Muscle layer of colon (tissue), 2 donors: ENCODE measurements around the gene ETV5.

Source experiments
- H3K27ac ChIP-seq: one replicate; pipeline ENCODE4 v1.7.0; 2013; ENCODE audit warnings: low read depth, mild to moderate bottlenecking, low read length, moderate library complexity
- H3K27me3 ChIP-seq, 2 donors: one replicate each; pipeline ENCODE4 v1.7.0; 2013; ENCODE audit warnings: low read length in 2 of 2, mild to moderate bottlenecking in 2 of 2; ENCODE audit not compliant: insufficient read depth in 2 of 2, control insufficient read depth in 1 of 2
- H3K36me3 ChIP-seq: one replicate; pipeline ENCODE4 v1.7.0; 2013; ENCODE audit warnings: mild to moderate bottlenecking, low read length; ENCODE audit not compliant: insufficient read depth
- H3K4me1 ChIP-seq: one replicate; pipeline ENCODE4 v1.7.0; 2013; ENCODE audit warnings: mild to moderate bottlenecking, low read length; ENCODE audit not compliant: insufficient read depth
- H3K4me3 ChIP-seq, 2 donors: one replicate each; pipeline ENCODE4 v1.7.0; 2013; ENCODE audit warnings: low read length in 2 of 2, low read depth in 1 of 2, mild to moderate bottlenecking in 1 of 2, moderate library complexity in 1 of 2
- H3K9ac ChIP-seq: one replicate; pipeline ENCODE4 v1.7.0; 2013; ENCODE audit warnings: low read length
- H3K9me3 ChIP-seq: one replicate; pipeline ENCODE4 v1.7.0; 2013; ENCODE audit warnings: mild to moderate bottlenecking, low read length
- donor health status: abdominal sarcoma.
- donor health status: Adenocarcinoma of cecum.

Gene ETV5

GRCh38 chr3:186105543-186105942 lies 3.3 kb downstream of the ETV5 start:
- H3K9me3 ChIP-seq = no peaks in the 10 kb centered on the region
- no peak overlapping the region for H3K9ac ChIP-seq
- H3K4me1 ChIP-seq = peaks cover 17% of the 10 kb centered on the region
- H3K27ac ChIP-seq = no peak overlapping the region
- no peaks in the 10 kb centered on the region for H3K36me3 ChIP-seq
- H3K4me3 ChIP-seq = no peak overlapping the region
- peaks cover 6 to 38% of the 10 kb centered on the region in 2 donors for H3K27me3 ChIP-seq

DNA sequence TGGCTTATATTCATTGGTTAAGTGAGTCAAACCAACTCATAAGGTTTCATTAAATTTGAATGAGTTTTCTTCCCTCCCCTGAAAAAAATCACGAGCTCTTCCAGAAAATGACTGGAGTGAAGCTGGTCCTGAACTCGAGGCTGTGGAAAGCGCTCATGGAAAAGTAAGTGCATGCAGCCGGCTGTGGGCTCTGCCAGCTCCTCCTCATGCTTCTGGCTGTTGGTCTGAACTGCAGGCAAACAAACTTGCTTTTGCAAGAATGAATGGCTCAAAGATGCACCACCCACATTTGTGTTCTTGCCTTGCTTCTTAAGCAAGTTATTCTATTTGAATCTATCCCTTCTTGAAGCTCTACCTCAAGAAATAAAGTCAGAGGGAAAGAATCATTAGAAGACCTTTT lies 6.2 kb downstream of the ETV5 start:
- Histone ChIP-seq H3K36me3 (no peaks in the 10 kb centered on the region), H3K9ac (no peak overlapping the region), H3K4me3 (no peak overlapping the region), H3K27ac (no peak overlapping the region), H3K4me1 (peaks cover 15% of the 10 kb centered on the region), H3K27me3 (peaks cover 6 to 24% of the 10 kb centered on the region in 2 donors), H3K9me3 (no peaks in the 10 kb centered on the region)

GRCh38 chr3:186100398-186100797 lies 8.5 kb downstream of the ETV5 start:
- H3K27ac ChIP-seq = no peak overlapping the region
- no peaks in the 10 kb centered on the region for H3K9me3 ChIP-seq
- H3K9ac ChIP-seq = no peak overlapping the region
- H3K4me3 ChIP-seq = no peak overlapping the region
- peaks cover 18% of the 10 kb centered on the region for H3K4me1 ChIP-seq
- H3K36me3 ChIP-seq = no peaks in the 10 kb centered on the region
- H3K27me3 ChIP-seq = peaks cover 0 to 2% of the 10 kb centered on the region in 2 donors

DNA sequence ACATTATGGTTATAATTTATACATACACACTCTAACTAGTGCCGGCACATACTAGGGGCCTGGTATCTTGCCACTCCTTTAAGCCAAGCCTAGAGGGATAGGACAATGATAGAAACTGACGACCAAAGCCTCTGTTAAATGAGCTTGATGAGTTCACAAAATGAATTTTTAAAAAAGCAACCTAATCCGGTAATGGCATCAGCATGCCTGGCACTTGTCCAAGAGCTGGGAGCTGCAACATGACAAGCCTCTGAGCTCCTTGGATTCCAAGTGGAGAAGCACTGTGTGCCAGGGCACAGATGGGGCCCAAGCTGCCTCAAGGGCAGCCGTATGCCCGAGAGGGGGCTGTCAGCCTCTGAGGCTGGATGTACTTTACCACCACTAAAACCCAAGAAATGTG lies 9.7 kb downstream of the ETV5 start:
- H3K9ac ChIP-seq = no peak overlapping the region
- H3K27ac ChIP-seq = no peak overlapping the region
- H3K4me3 ChIP-seq = no peak overlapping the region
- H3K9me3 ChIP-seq = no peaks in the 10 kb centered on the region
- peaks cover 18% of the 10 kb centered on the region for H3K4me1 ChIP-seq
- H3K27me3 ChIP-seq = no peaks in the 10 kb centered on the region
- H3K36me3 ChIP-seq = no peaks in the 10 kb centered on the region

DNA sequence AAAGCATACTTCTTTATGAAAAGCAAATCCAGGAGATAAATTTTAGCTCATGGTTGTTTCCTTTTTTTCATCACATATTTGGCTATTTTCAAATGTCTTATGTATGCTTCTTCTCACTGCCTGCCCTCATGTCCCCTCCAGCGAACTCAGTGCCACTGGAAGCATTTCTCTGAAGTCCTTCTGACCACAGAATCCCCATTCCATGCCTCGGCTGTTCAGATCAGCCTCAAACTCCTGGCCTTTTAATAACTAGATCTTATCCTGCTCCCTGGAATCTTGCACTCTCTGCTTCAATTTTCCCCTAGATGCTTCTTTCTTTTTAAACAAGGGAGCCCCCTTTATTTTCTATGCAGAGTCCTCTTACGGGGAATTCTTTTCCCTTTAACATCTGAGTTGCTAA lies 10.1 kb downstream of the ETV5 start:
- H3K4me3 ChIP-seq = no peak overlapping the region
- H3K27me3 ChIP-seq = no peaks in the 10 kb centered on the region
- H3K9me3 ChIP-seq = no peaks in the 10 kb centered on the region
- no peak overlapping the region for H3K27ac ChIP-seq
- H3K4me1 ChIP-seq = peaks cover 18% of the 10 kb centered on the region
- H3K9ac ChIP-seq = no peak overlapping the region
- no peaks in the 10 kb centered on the region for H3K36me3 ChIP-seq

- peaks cover 18% of the 10 kb centered on the region for H3K4me1 ChIP-seq
- no peaks in the 10 kb centered on the region for H3K27me3 ChIP-seq
- H3K27ac ChIP-seq = no peak overlapping the region
- H3K9ac ChIP-seq = no peak overlapping the region
- H3K4me3 ChIP-seq = peak overlapping the region; percentile 8 to 45
- no peaks in the 10 kb centered on the region for H3K9me3 ChIP-seq
- H3K36me3 ChIP-seq = no peaks in the 10 kb centered on the region
Measured at GRCh38 chr3:186097663-186098451, 11.0 kb downstream of the ETV5 start.

DNA sequence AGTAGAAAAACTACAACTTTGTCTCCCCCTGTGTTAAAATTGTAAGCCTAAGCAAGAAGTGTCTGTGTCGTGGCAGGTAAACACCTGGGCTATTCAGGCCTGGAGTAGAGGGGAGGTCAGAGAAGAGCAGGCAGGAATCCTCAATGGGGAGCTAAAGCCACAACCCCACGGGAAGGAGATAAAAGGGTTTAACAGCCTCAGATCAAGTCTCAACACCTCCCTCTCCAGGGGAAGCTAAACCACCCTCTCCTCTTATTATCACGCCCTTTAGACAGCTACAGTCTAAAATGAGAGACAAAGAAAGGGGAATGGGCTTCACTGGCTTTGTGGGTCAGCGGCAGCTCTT lies 11.6 kb downstream of the ETV5 start:
- H3K4me3 ChIP-seq = peak overlapping the region in 1 of 2 donors; percentile 8
- no peak overlapping the region for H3K9ac ChIP-seq
- no peaks in the 10 kb centered on the region for H3K36me3 ChIP-seq
- H3K4me1 ChIP-seq = peaks cover 18% of the 10 kb centered on the region
- no peaks in the 10 kb centered on the region for H3K27me3 ChIP-seq
- no peaks in the 10 kb centered on the region for H3K9me3 ChIP-seq
- H3K27ac ChIP-seq = no peak overlapping the region

- H3K4me1 ChIP-seq = peaks cover 18% of the 10 kb centered on the region
- no peaks in the 10 kb centered on the region for H3K36me3 ChIP-seq
- no peaks in the 10 kb centered on the region for H3K9me3 ChIP-seq
- H3K9ac ChIP-seq = no peak overlapping the region
- no peak overlapping the region for H3K27ac ChIP-seq
- H3K27me3 ChIP-seq = no peaks in the 10 kb centered on the region
- no peak overlapping the region for H3K4me3 ChIP-seq
Measured at GRCh38 chr3:186096290-186096689, 12.6 kb downstream of the ETV5 start.

DNA sequence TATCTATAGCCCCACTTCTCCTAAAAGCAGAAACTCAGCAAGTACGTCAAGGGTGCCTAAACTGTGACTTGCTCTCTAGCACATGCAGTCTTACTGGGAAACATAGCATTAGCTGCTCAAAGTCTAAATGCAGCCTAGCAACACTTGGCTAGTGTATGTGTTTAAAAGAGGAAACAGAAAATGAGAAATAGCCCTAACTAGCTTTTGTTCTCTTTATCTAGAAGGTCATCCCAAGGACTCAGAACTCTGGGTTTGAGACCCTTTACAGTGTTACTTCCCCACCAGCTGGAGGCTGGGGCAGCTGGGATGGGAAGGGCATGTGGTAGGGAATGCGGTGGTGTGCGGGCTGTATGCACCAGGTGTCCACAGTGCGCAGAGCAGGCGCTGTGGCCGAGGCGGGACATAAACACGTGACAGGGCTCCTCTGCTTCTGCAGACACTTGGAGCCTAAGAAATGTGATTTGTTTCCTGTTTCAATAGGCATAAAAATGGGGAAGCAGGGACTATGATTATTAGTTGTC lies 13.3 kb downstream of the ETV5 start:
- no peak overlapping the region for H3K27ac ChIP-seq
- no peaks in the 10 kb centered on the region for H3K27me3 ChIP-seq
- H3K4me3 ChIP-seq = no peak overlapping the region
- no peaks in the 10 kb centered on the region for H3K9me3 ChIP-seq
- no peaks in the 10 kb centered on the region for H3K36me3 ChIP-seq
- peaks cover 18% of the 10 kb centered on the region for H3K4me1 ChIP-seq
- H3K9ac ChIP-seq = no peak overlapping the region

- no peak overlapping the region for H3K4me3 ChIP-seq
- peaks cover 18% of the 10 kb centered on the region for H3K4me1 ChIP-seq
- H3K27ac ChIP-seq = no peak overlapping the region
Measured at GRCh38 chr3:186094696-186095425, 14.0 kb downstream of the ETV5 start.

GRCh38 chr3:186094271-186094670 lies 14.6 kb downstream of the ETV5 start:
- Histone ChIP-seq H3K27ac (no peak overlapping the region), H3K36me3 (no peaks in the 10 kb centered on the region)

More at GRCh38 chr3:186094696-186095425, 14.0 kb downstream of the ETV5 start:
- Histone ChIP-seq H3K36me3 (no peaks in the 10 kb centered on the region), H3K9me3 (no peaks in the 10 kb centered on the region), H3K9ac (no peak overlapping the region), H3K27me3 (no peaks in the 10 kb centered on the region)

More at GRCh38 chr3:186094271-186094670, 14.6 kb downstream of the ETV5 start:
- no peaks in the 10 kb centered on the region for H3K9me3 ChIP-seq
- no peaks in the 10 kb centered on the region for H3K27me3 ChIP-seq
- no peak overlapping the region for H3K4me3 ChIP-seq
- H3K4me1 ChIP-seq = peaks cover 18% of the 10 kb centered on the region
- H3K9ac ChIP-seq = no peak overlapping the region
